ENCODE measurements around the gene SF3A1. TPM values are rescaled to one million over a fixed set of nuclear protein-coding genes. Genes with fewer than 3 reads are reported as not detected.

Gene SF3A1
- total RNA-seq, 1 experiment from 2014 or later: 182 TPM

GRCh38 chr22:30399718-30400117, 43.0 kb upstream of the SF3A1 start:
- ChIA-PET POLR2A (no interaction called here), CTCF (interaction anchor here (1.3 kb wide), 1 partner anchor 12 kb away, joined by 3 read pairs; the partner anchor contains the start of gene RNF215)
- TF ChIP-seq CTCF (IDR thresholded peaks at IDR 0.05; ENCODE audit: insufficient read depth in 1 of 2, low read depth in 1 of 2, low read length in 1 of 2, severe bottlenecking in 1 of 2, unreplicated experiment in 1 of 2): no peak
- Mint-ChIP-seq H3K36me3 (ENCODE audit: insufficient read depth, unreplicated experiment) (peaks cover 13% of the 10 kb centered on the region), H3K4me3 (ENCODE audit: unreplicated experiment) (no peak overlapping the region), H3K27me3 (ENCODE audit: insufficient read depth, unreplicated experiment) (no peaks in the 10 kb centered on the region), H3K4me1 (ENCODE audit: low read depth, unreplicated experiment) (peaks cover 14% of the 10 kb centered on the region), H3K27ac (ENCODE audit: unreplicated experiment) (no peak overlapping the region), H3K9me3 (ENCODE audit: unreplicated experiment) (no peaks in the 10 kb centered on the region)
- no peak overlapping the region for H3K4me3 ChIP-seq (ENCODE audit: low read depth, low read length)
- DNase-seq: no peak
- BruUV-seq (replicated peaks): no TSS peak
- H3K27me3 ChIP-seq (replicated peaks; ENCODE audit: control insufficient read depth, insufficient read depth, low read length): no peaks in the 10 kb centered on the region
- H3K36me3 ChIP-seq (ENCODE audit: control insufficient read depth, insufficient read depth, low read length): no peaks in the 10 kb centered on the region
- peaks cover 9% of the 10 kb centered on the region; the same call in 1 of the 2 replicates for H3K4me1 ChIP-seq
- intact Hi-C loops (cut with micrococcal nuclease; ENCODE audit: unreplicated experiment): no loop called here
- no peaks in the 10 kb centered on the region for H3K9me3 ChIP-seq

GRCh38 chr22:30398685-30399680, 42.3 kb upstream of the SF3A1 start:
- POLR2A ChIA-PET: no interaction called here
- BruUV-seq (replicated peaks): no TSS peak
- DNase-seq: no peak
- H3K36me3 ChIP-seq (ENCODE audit: control insufficient read depth, insufficient read depth, low read length): no peaks in the 10 kb centered on the region
- Mint-ChIP-seq H3K36me3 (ENCODE audit: insufficient read depth, unreplicated experiment) (peaks cover 13% of the 10 kb centered on the region), H3K27me3 (ENCODE audit: insufficient read depth, unreplicated experiment) (no peaks in the 10 kb centered on the region), H3K27ac (ENCODE audit: unreplicated experiment) (no peak overlapping the region), H3K9me3 (ENCODE audit: unreplicated experiment) (no peaks in the 10 kb centered on the region), H3K4me3 (ENCODE audit: unreplicated experiment) (peak overlapping the region; percentile 76), H3K4me1 (ENCODE audit: low read depth, unreplicated experiment) (peaks cover 14% of the 10 kb centered on the region)
- no peak overlapping the region for H3K4me3 ChIP-seq (ENCODE audit: low read depth, low read length)
- CTCF ChIA-PET: interaction anchor here (0.7 to 3.2 kb wide), 4 partner anchors 12 to 1274 kb away, joined by 3 to 29 read pairs (median 3); partner anchors contain the start of genes MTFP1 and RNF215
- H3K27me3 ChIP-seq (replicated peaks; ENCODE audit: control insufficient read depth, insufficient read depth, low read length): no peaks in the 10 kb centered on the region
- intact Hi-C loops (cut with micrococcal nuclease; ENCODE audit: unreplicated experiment): no loop called here
- H3K4me1 ChIP-seq: peaks cover 9% of the 10 kb centered on the region; the same call in 1 of the 2 replicates
- no peaks in the 10 kb centered on the region for H3K9me3 ChIP-seq
- TF ChIP-seq CTCF (IDR thresholded peaks at IDR 0.05; ENCODE audit: insufficient read depth in 1 of 2, low read depth in 1 of 2, low read length in 1 of 2, severe bottlenecking in 1 of 2, unreplicated experiment in 1 of 2): no peak

All from Caco-2 (cell line).